Uterine smooth muscle cell (primary cell): Measurements from ENCODE around the gene COL6A3. TPM values are rescaled to one million over a fixed set of nuclear protein-coding genes. Genes with fewer than 3 reads are reported as not detected.

Experiments used
- total RNA-seq: library from RNA; depleted of rRNA; stranded (reverse); fragments of >200 nt; gene quantifications from 2 replicates; pipeline ENCODE4 v1.2.3, GENCODE V29; 2014

The COL6A3 gene
- total RNA-seq = 1,986 and 2,978 TPM in 2 replicates

GRCh38 chr2:237413777-237414661 lies at the start of gene COL6A3:
COL6A3 (minus strand) TSS chr2:237414164; CDS start chr2:237396817, 17,347 bp downstream.

Other genes with a start within 250 kb of the COL6A3 start
- gene MLPH, start 73.1 kb upstream of the COL6A3 start, total RNA-seq = 29.1 and 110 TPM in 2 replicates
- gene PRLH, start 152.4 kb upstream of the COL6A3 start, total RNA-seq = not detected in 2 replicates
- 0.11 and 0.12 TPM in 2 replicates for gene RAB17, start 176.6 kb upstream of the COL6A3 start, total RNA-seq
- 82.4 and 102 TPM in 2 replicates for gene LRRFIP1, start 213.4 kb upstream of the COL6A3 start, total RNA-seq